22Rv1 (cell line): ENCODE results near the gene GP5.

Experiments used
- CTCF ChIP-seq: fragments of 450-650 bp; IDR thresholded peaks from 2 replicates; pipeline ENCODE4 v1.5.1; 2017; ENCODE audit warnings: mild to moderate bottlenecking
- ZFX ChIP-seq: fragments of 450-650 bp; IDR thresholded peaks from 2 replicates; pipeline ENCODE4 v1.6.1; 2017; ENCODE audit warnings: antibody characterized with exemption, borderline replicate concordance

DNA sequence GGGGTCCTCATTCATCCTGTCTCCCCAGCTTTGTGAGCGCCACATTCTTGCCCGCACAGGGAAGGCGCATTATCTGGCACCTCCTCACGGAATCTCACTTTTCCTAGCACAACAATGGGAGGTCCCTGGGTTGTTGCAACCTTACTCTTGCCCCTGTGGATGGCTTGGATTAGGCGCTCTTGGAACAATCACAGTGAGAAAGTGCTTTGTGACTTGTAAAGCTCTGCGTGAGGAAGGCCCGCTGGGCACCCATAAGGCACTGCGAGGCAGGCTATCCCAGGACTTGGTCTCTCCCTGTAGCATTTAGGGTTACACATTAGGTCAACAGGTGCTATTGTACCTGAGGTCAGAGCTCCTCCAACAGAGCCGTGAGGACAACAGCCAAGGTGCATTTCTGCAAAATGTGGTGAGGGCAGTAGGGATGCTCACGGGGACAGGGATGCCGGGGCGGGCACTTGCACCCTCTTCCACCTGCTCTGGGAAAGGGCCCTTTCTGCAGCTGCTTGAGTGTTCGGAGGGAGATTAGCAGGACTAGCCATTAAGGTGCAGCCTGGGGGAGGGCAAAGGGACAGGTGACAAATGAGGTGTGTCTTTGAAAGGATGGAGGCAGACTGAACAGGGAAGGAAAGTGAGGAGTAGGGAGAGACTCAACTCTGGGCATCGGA is 15.7 kb downstream of the GP5 start:
- TF ChIP-seq CTCF (no peak), ZFX (no peak)
